NT2/D1 (cell line): ENCODE data around the gene ARHGAP10.

Experiments used
- SUZ12 ChIP-seq: IDR thresholded peaks from 2 replicates; pipeline ENCODE4 v1.6.1; 2011; ENCODE audit not compliant: insufficient read length, insufficient read depth; ENCODE audit errors: extremely low read depth
- YY1 ChIP-seq: IDR thresholded peaks from 2 replicates; pipeline ENCODE4 v1.6.1; 2011; ENCODE audit not compliant: insufficient read length, insufficient read depth
- ZNF274 ChIP-seq: IDR thresholded peaks from 2 replicates; pipeline ENCODE4 v1.6.1; 2011; ENCODE audit warnings: mild to moderate bottlenecking, low read depth, low read length

DNA sequence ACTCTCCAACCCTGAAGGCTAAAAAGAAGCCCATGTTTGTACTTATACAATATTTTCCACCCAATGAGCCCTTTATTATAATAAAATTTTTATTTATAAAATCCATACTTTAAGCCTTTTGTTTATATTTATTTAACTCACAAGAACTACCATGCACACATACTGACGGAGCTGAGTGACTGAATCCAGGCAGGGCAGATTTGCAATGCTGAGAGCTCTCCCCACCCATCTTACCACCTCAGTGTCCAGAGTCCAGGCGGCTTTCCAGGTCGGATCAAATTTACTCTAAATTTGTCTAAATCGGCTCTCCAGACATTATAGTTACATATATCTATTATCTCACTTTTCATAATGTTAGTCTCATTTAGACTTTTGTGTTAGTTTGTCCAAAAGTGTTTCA lies 74.1 kb downstream of the ARHGAP10 start:
- TF ChIP-seq ZNF274, result no peak
- TF ChIP-seq SUZ12, result no peak
- TF ChIP-seq YY1, result no peak
